Activated T-helper 1 cell treated with Interleukin-2 at 50 U/mL for 16 hours (primary cell): ENCODE results near the gene MAP4K2.

ENCODE experiments used
- DNase-seq: peaks from one replicate; pipeline ENCODE4 v3.0.0-alpha.2; 2020; ENCODE audit warnings: low read depth

MAP4K2 gene

GRCh38 chr11:64790205-64791095 lies 12.6 kb downstream of the MAP4K2 start:
- DNase-seq: no peak

GRCh38 chr11:64789331-64790204 lies 13.4 kb downstream of the MAP4K2 start:
- no peak for DNase-seq

GRCh38 chr11:64788321-64789215 lies 14.4 kb downstream of the MAP4K2 start:
- no peak for DNase-seq

GRCh38 chr11:64787526-64788320 lies 15.3 kb downstream of the MAP4K2 start:
- DNase-seq: peak; percentile 37

GRCh38 chr11:64786308-64786707 lies 16.7 kb downstream of the MAP4K2 start:
- no peak for DNase-seq

GRCh38 chr11:64784813-64785581 lies 18.0 kb downstream of the MAP4K2 start:
- DNase-seq: no peak

- DNase-seq: peak; percentile 98
Observed at GRCh38 chr11:64778473-64779298, 24.3 kb downstream of the MAP4K2 start, which contains the start of gene SF1. TSS of gene SF1 (minus strand) at chr11:64778542. CDS start at chr11:64778392, 150 bp downstream.

- no peak for DNase-seq
Observed at GRCh38 chr11:64778223-64778472, 24.9 kb downstream of the MAP4K2 start.

- DNase-seq: peak; percentile 79
Observed at GRCh38 chr11:64777449-64778222, 25.4 kb downstream of the MAP4K2 start.

GRCh38 chr11:64776875-64777274 lies 26.1 kb downstream of the MAP4K2 start:
- DNase-seq: no peak

- no peak for DNase-seq
Observed at GRCh38 chr11:64776425-64776824, 26.6 kb downstream of the MAP4K2 start.

- no peak for DNase-seq
Observed at GRCh38 chr11:64774144-64774543, 28.9 kb downstream of the MAP4K2 start.

- DNase-seq: no peak
Observed at GRCh38 chr11:64772303-64773018, 30.6 kb downstream of the MAP4K2 start.

GRCh38 chr11:64771861-64772260 lies 31.2 kb downstream of the MAP4K2 start:
- no peak for DNase-seq

GRCh38 chr11:64770120-64770519 lies 32.9 kb downstream of the MAP4K2 start:
- no peak for DNase-seq

GRCh38 chr11:64769283-64769682 lies 33.7 kb downstream of the MAP4K2 start:
- DNase-seq: no peak

- no peak for DNase-seq
Observed at GRCh38 chr11:64768300-64768694, 34.7 kb downstream of the MAP4K2 start.
